Measurements from ENCODE around the gene MPND. TPM values are rescaled to one million over a fixed set of nuclear protein-coding genes. Genes with fewer than 3 reads are reported as not detected.

MPND gene
- total RNA-seq, 1 donor from 2014 or later: 5.7 TPM

DNA sequence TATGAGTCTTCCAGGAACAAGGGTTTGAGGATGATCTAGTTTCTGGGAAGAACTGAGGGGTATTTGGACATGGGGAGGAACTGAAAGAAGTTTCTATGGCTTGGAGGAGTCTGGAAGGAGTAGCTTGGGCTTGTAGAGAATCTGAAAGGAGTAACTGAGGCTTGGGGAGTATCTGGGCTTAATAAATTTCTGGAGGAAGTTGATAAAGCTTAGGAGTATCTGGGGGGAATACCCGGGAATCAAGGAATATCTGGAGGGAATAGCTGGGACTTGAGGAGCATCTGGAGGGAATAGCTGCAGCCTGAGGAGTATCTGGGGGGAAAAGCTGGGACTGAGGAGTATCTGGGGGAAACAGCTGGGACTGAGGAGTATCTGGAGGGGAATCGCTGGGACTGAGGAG is 22.9 kb upstream of the MPND start:
- H3K27ac ChIP-seq (ENCODE audit: low read depth, low read length): no peak overlapping the region
- no peak overlapping the region for H3K9ac ChIP-seq (ENCODE audit: low read depth in 1 of 3, low read length in 3 of 3)
- H3K9me3 ChIP-seq (ENCODE audit: control insufficient read depth in 3 of 3, low read length in 3 of 3): no peaks in the 10 kb centered on the region
- no peaks in the 10 kb centered on the region for H3K4me1 ChIP-seq (ENCODE audit: control insufficient read depth in 3 of 3, insufficient read depth in 3 of 3, low read length in 3 of 3)
- no peak overlapping the region for H3K4me3 ChIP-seq (ENCODE audit: low read length in 3 of 3)
- peaks cover 5 to 9% (median 7%) of the 10 kb centered on the region in 3 donors for H3K27me3 ChIP-seq (ENCODE audit: control insufficient read depth in 3 of 3, insufficient read depth in 3 of 3, low read length in 3 of 3)
- H3K36me3 ChIP-seq (ENCODE audit: control insufficient read depth in 3 of 3, insufficient read depth in 3 of 3, low read length in 3 of 3): no peaks in the 10 kb centered on the region

DNA sequence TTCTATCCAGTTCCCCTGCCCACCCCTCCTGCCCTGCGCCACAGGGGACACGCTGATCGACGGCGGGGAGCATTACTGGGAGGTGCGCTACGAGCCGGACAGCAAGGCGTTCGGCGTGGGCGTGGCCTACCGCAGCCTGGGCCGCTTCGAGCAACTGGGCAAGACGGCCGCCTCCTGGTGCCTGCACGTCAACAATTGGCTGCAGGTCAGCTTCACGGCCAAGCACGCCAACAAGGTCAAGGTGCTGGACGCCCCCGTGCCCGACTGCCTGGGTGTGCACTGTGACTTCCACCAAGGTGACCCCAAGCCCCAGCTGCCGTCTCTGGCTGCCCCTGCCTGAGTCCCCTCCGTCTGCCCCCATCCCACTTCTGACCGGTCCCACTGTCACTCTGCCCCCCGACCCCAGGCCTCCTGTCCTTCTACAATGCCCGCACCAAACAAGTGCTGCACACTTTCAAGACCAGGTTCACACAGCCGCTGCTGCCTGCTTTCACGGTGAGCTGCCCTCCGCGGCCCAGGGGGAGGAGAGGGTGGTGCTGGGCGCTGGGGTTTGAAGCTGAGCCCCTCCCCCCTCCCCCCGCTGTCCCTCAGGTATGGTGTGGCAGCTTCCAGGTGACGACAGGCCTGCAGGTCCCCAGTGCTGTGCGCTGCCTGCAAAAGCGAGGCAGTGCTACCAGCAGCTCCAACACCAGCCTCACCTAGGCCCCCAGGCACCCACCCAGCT is 20.3 kb upstream of the MPND start:
- Histone ChIP-seq H3K4me3 (ENCODE audit: low read length in 3 of 3) (no peak overlapping the region), H3K27ac (ENCODE audit: low read depth, low read length) (no peak overlapping the region), H3K36me3 (ENCODE audit: control insufficient read depth in 3 of 3, insufficient read depth in 3 of 3, low read length in 3 of 3) (no peaks in the 10 kb centered on the region), H3K27me3 (ENCODE audit: control insufficient read depth in 3 of 3, insufficient read depth in 3 of 3, low read length in 3 of 3) (peaks cover 10 to 23% (median 22%) of the 10 kb centered on the region in 3 donors), H3K9ac (ENCODE audit: low read depth in 1 of 3, low read length in 3 of 3) (no peak overlapping the region), H3K9me3 (ENCODE audit: control insufficient read depth in 3 of 3, low read length in 3 of 3) (no peaks in the 10 kb centered on the region), H3K4me1 (ENCODE audit: control insufficient read depth in 3 of 3, insufficient read depth in 3 of 3, low read length in 3 of 3) (peaks cover 5 to 14% (median 12%) of the 10 kb centered on the region in 3 donors)

DNA sequence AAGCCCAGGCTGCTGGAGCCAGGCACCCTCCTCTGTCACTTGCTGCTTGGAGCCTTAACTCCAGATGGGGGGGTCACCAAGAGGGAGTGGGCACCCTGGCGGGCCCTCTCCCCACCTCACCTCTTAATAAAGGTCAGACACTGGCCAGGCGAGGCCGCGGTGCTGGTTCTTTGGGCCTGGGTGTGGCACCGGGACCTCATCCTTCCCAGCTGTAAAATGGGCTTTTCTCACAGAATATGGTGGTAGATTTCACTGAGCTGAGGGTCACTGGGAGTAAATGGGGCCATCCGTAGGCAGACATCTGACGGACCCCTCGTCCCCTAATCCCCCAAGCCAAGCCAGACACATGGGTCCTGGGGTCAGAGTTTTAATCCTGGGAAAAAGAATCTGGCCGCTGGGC is 19.7 kb upstream of the MPND start:
- H3K36me3 ChIP-seq (ENCODE audit: control insufficient read depth in 3 of 3, insufficient read depth in 3 of 3, low read length in 3 of 3): no peaks in the 10 kb centered on the region
- H3K9ac ChIP-seq (ENCODE audit: low read depth in 1 of 3, low read length in 3 of 3): no peak overlapping the region
- H3K4me1 ChIP-seq (ENCODE audit: control insufficient read depth in 3 of 3, insufficient read depth in 3 of 3, low read length in 3 of 3): peaks cover 8 to 17% (median 14%) of the 10 kb centered on the region in 3 donors
- H3K9me3 ChIP-seq (ENCODE audit: control insufficient read depth in 3 of 3, low read length in 3 of 3): no peaks in the 10 kb centered on the region
- no peak overlapping the region for H3K4me3 ChIP-seq (ENCODE audit: low read length in 3 of 3)
- H3K27me3 ChIP-seq (ENCODE audit: control insufficient read depth in 3 of 3, insufficient read depth in 3 of 3, low read length in 3 of 3): peaks cover 7 to 22% (median 22%) of the 10 kb centered on the region in 3 donors
- no peak overlapping the region for H3K27ac ChIP-seq (ENCODE audit: low read depth, low read length)

DNA sequence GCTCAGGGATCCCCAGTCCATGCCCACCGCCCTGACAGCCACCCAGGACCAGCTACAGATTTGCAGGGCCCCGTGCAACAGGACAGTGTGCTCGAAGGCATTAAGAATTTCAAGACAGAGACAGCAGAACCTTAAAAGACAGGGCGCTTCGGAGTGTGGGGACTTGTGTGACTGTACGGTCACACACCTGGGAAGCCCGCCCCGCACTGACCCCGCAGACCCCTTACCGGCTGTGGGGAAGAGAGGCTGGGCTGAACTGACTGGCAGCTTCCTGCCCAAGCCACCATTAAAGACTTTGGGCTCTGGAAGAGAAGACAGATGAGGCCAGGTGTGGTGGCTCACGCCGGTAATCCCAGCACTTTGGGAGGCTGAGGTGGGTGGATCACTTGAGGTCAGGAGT is 19.1 kb upstream of the MPND start:
- Histone ChIP-seq H3K9me3 (ENCODE audit: control insufficient read depth in 3 of 3, low read length in 3 of 3) (no peaks in the 10 kb centered on the region), H3K4me3 (ENCODE audit: low read length in 3 of 3) (no peak overlapping the region), H3K27me3 (ENCODE audit: control insufficient read depth in 3 of 3, insufficient read depth in 3 of 3, low read length in 3 of 3) (peaks cover 6 to 23% (median 22%) of the 10 kb centered on the region in 3 donors), H3K27ac (ENCODE audit: low read depth, low read length) (no peak overlapping the region), H3K4me1 (ENCODE audit: control insufficient read depth in 3 of 3, insufficient read depth in 3 of 3, low read length in 3 of 3) (peaks cover 8 to 18% (median 16%) of the 10 kb centered on the region in 3 donors), H3K9ac (ENCODE audit: low read depth in 1 of 3, low read length in 3 of 3) (no peak overlapping the region), H3K36me3 (ENCODE audit: control insufficient read depth in 3 of 3, insufficient read depth in 3 of 3, low read length in 3 of 3) (no peaks in the 10 kb centered on the region)

DNA sequence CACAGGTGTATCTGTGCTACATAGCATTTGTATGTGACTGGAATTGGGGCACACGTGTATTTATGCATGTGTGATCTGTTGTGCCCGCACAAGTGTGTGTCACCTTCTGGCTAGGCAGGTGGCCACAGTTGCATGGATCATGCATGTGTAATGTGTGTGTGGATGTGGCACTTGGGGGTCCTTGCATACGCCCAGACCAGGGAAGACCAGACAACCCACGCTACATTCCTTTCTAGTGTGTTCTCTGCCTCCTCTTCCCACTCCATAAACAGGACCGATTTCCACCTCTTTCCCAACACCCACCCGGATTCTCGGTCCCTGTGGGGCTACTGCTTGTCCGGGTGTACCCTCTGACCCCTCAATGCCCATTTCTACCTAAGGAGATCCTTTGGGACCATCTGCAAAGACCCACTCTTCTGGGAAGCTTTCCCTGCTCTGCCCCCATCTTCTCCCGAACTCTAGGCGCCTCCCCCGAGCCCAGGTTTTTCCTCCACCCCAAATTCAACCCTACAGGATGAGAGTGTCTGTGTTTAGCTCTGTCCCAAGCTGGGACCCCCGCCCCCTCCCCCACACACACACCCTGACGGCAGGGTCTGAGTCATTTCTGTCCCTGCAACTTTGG is 17.0 kb upstream of the MPND start:
- H3K27ac ChIP-seq (ENCODE audit: low read depth, low read length): no peak overlapping the region
- no peaks in the 10 kb centered on the region for H3K36me3 ChIP-seq (ENCODE audit: control insufficient read depth in 3 of 3, insufficient read depth in 3 of 3, low read length in 3 of 3)
- peaks cover 8 to 18% (median 16%) of the 10 kb centered on the region in 3 donors for H3K4me1 ChIP-seq (ENCODE audit: control insufficient read depth in 3 of 3, insufficient read depth in 3 of 3, low read length in 3 of 3)
- no peak overlapping the region for H3K4me3 ChIP-seq (ENCODE audit: low read length in 3 of 3)
- no peak overlapping the region for H3K9ac ChIP-seq (ENCODE audit: low read depth in 1 of 3, low read length in 3 of 3)
- peaks cover 5 to 25% (median 22%) of the 10 kb centered on the region in 3 donors for H3K27me3 ChIP-seq (ENCODE audit: control insufficient read depth in 3 of 3, insufficient read depth in 3 of 3, low read length in 3 of 3)
- H3K9me3 ChIP-seq (ENCODE audit: control insufficient read depth in 3 of 3, low read length in 3 of 3): no peaks in the 10 kb centered on the region

DNA sequence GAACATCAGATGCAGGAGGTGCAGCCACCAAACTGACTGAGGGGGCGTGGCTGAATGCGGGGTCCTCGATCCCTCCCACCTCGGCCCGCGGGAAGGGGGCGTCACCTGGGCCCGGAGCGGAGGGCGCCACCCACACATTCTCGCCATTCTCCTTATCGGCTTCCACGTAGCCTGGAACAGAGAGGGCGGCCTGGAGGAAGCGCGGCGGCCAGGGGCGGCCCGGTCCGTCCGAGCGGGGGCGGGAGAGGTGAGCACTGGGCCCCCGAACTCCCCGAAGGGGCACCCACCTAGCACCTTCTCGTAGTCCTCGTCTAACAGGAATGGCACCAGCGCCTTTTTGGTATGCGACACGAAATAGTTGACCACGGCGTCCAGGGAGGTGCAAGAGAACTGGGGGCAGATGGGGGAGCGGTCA is 16.5 kb upstream of the MPND start:
- Histone ChIP-seq H3K27ac (ENCODE audit: low read depth, low read length) (no peak overlapping the region), H3K36me3 (ENCODE audit: control insufficient read depth in 3 of 3, insufficient read depth in 3 of 3, low read length in 3 of 3) (no peaks in the 10 kb centered on the region), H3K27me3 (ENCODE audit: control insufficient read depth in 3 of 3, insufficient read depth in 3 of 3, low read length in 3 of 3) (peaks cover 5 to 25% (median 22%) of the 10 kb centered on the region in 3 donors), H3K9me3 (ENCODE audit: control insufficient read depth in 3 of 3, low read length in 3 of 3) (no peaks in the 10 kb centered on the region), H3K4me3 (ENCODE audit: low read length in 3 of 3) (peak overlapping the region in 2 of 3 donors; percentile 9 to 41), H3K4me1 (ENCODE audit: control insufficient read depth in 3 of 3, insufficient read depth in 3 of 3, low read length in 3 of 3) (peaks cover 8 to 18% (median 16%) of the 10 kb centered on the region in 3 donors), H3K9ac (ENCODE audit: low read depth in 1 of 3, low read length in 3 of 3) (no peak overlapping the region)

DNA sequence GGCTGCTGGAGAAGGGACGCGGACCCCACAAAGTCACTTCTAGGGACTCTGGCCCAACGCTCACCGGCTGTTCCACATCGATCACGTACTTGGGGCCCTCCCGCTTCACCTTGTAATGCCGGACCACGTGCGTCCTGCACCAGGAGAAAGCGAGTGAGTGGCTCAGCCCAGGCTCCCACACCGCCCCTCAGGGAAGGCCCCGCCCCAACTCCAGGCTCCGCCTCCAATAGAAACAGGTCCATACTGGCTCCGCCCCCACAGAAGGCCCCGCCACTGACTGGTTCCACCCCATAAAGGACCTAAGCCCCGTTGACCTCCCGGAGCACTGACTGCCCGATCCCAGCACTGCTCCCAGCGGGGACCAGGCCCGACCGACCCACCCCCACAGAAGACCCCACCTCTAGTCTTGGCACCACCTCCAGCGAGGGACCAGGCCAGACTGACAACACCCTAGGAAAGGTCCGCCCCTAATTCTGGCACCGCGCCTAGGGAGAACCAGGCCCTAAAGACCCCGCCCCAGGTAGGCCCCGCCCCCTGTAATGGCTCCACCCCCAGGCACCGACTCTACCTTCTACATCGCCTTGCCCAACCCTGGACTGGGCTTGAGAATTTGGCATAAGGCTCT is 16.0 kb upstream of the MPND start:
- Histone ChIP-seq H3K27ac (ENCODE audit: low read depth, low read length) (no peak overlapping the region), H3K36me3 (ENCODE audit: control insufficient read depth in 3 of 3, insufficient read depth in 3 of 3, low read length in 3 of 3) (no peaks in the 10 kb centered on the region), H3K4me1 (ENCODE audit: control insufficient read depth in 3 of 3, insufficient read depth in 3 of 3, low read length in 3 of 3) (peaks cover 8 to 18% (median 16%) of the 10 kb centered on the region in 3 donors), H3K27me3 (ENCODE audit: control insufficient read depth in 3 of 3, insufficient read depth in 3 of 3, low read length in 3 of 3) (peaks cover 5 to 25% (median 22%) of the 10 kb centered on the region in 3 donors), H3K9ac (ENCODE audit: low read depth in 1 of 3, low read length in 3 of 3) (peak overlapping the region in 1 of 3 donors; percentile 57), H3K9me3 (ENCODE audit: control insufficient read depth in 3 of 3, low read length in 3 of 3) (no peaks in the 10 kb centered on the region), H3K4me3 (ENCODE audit: low read length in 3 of 3) (peak overlapping the region in 2 of 3 donors; percentile 49 to 67)

DNA sequence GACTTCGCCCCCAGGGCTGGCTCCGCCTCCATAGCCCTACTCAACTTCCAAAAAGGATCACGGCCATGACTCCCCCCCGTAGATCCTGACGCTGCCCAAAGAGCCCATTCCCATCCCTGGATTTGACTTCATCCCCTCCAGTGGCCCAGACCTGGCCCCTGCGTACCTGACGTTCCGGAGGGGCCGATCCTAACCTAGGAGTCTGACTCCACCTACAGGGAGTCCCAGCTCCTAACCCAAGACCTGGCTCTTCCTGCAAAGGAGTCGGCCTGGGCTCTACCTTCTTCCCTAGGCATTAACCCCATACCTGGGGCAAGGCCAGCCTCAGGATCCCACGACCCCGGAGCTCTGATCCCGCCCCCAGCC is 15.5 kb upstream of the MPND start:
- H3K27ac ChIP-seq (ENCODE audit: low read depth, low read length): no peak overlapping the region
- no peaks in the 10 kb centered on the region for H3K36me3 ChIP-seq (ENCODE audit: control insufficient read depth in 3 of 3, insufficient read depth in 3 of 3, low read length in 3 of 3)
- peaks cover 5 to 25% (median 22%) of the 10 kb centered on the region in 3 donors for H3K27me3 ChIP-seq (ENCODE audit: control insufficient read depth in 3 of 3, insufficient read depth in 3 of 3, low read length in 3 of 3)
- no peaks in the 10 kb centered on the region for H3K9me3 ChIP-seq (ENCODE audit: control insufficient read depth in 3 of 3, low read length in 3 of 3)
- H3K4me1 ChIP-seq (ENCODE audit: control insufficient read depth in 3 of 3, insufficient read depth in 3 of 3, low read length in 3 of 3): peaks cover 8 to 18% (median 16%) of the 10 kb centered on the region in 3 donors
- H3K9ac ChIP-seq (ENCODE audit: low read depth in 1 of 3, low read length in 3 of 3): peak overlapping the region in 1 of 3 donors; percentile 57
- peak overlapping the region in 2 of 3 donors; percentile 49 to 67 for H3K4me3 ChIP-seq (ENCODE audit: low read length in 3 of 3)

DNA sequence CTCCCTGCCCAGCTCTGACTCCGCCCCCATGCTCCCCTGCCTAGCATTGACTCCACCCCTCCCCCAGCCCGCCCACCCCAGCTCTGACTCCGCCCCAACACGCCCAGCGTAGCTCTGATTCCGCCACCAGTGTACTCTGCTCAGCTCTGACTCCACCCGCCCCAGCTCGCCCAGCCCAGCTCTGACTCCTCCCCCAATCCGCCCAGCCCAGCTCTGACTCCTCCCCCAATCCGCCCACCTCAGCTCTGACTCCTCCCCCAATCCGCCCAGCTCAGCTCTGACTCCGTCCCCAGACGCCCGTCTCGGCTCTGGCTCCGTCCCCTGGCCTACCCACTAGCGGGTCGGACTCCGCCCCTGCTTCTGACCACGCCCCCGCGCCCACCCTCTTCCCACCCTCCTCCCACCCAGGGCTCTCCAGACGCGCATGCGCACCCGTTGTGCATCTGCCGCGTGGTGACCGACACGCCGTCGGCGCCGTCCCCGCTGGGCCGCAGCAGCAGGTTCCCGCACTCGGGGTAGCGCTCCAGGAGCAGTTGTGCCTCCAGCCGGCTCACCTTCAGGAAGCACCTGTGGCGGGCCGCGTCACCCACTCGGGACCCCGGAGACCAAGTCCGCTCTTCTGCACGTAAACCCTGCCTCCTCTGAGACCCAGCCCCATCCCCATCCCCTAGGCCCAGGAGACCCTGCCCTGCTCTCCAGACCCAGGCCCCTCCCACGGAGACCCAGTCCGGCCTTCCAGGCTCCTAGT is 14.9 kb upstream of the MPND start:
- Histone ChIP-seq H3K27ac (ENCODE audit: low read depth, low read length) (no peak overlapping the region), H3K27me3 (ENCODE audit: control insufficient read depth in 3 of 3, insufficient read depth in 3 of 3, low read length in 3 of 3) (peaks cover 5 to 25% (median 22%) of the 10 kb centered on the region in 3 donors), H3K9ac (ENCODE audit: low read depth in 1 of 3, low read length in 3 of 3) (peak overlapping the region in 1 of 3 donors; percentile 40), H3K36me3 (ENCODE audit: control insufficient read depth in 3 of 3, insufficient read depth in 3 of 3, low read length in 3 of 3) (no peaks in the 10 kb centered on the region), H3K9me3 (ENCODE audit: control insufficient read depth in 3 of 3, low read length in 3 of 3) (no peaks in the 10 kb centered on the region), H3K4me1 (ENCODE audit: control insufficient read depth in 3 of 3, insufficient read depth in 3 of 3, low read length in 3 of 3) (peaks cover 8 to 18% (median 16%) of the 10 kb centered on the region in 3 donors), H3K4me3 (ENCODE audit: low read length in 3 of 3) (peak overlapping the region; percentile 43 to 67 (median 51))

Data from skeletal muscle tissue (tissue), 4 donors.